Measurements from ENCODE around the gene E2F4.

The E2F4 gene

GRCh38 chr16:67240506-67240905, 48.6 kb downstream of the E2F4 start:
- Histone ChIP-seq H3K36me3 (ENCODE audit: control insufficient read depth in 4 of 4, insufficient read depth in 4 of 4, low read length in 3 of 4) (peaks cover 17 to 55% (median 33%) of the 10 kb centered on the region in 4 experiments), H3K27me3 (replicated peaks in 2 of 5; ENCODE audit: control insufficient read depth in 4 of 5, insufficient read depth in 5 of 5, low read length in 4 of 5) (no peaks in the 10 kb centered on the region), H3K27ac (ENCODE audit: insufficient read depth in 1 of 2, low read depth in 1 of 2, low read length in 2 of 2, poor library complexity in 1 of 2, severe bottlenecking in 2 of 2) (peak overlapping the region in 1 of 2 experiments; percentile 38), H3K4me3 (ENCODE audit: control insufficient read depth in 1 of 7, extremely low read depth in 1 of 7, insufficient read depth in 4 of 7, low read depth in 2 of 7, low read length in 6 of 7) (no peak overlapping the region), H3K9me3 (ENCODE audit: control extremely low read depth in 1 of 5, control insufficient read depth in 4 of 5, insufficient read depth in 2 of 5, low read depth in 1 of 5, low read length in 4 of 5) (no peaks in the 10 kb centered on the region), H3K4me1 (ENCODE audit: control extremely low read depth in 1 of 4, control insufficient read depth in 4 of 4, insufficient read depth in 4 of 4, low read length in 3 of 4) (peaks cover 14 to 49% (median 38%) of the 10 kb centered on the region in 4 experiments)
- 89% methylated on average over 3 of the region's 4 CpGs for WGBS (ENCODE audit: insufficient coverage)
- ChIA-PET POLR2A (no interaction called here), CTCF (interaction anchor here (1.2 to 2.5 kb wide), 3 partner anchors 9 to 20 kb away, joined by 3 to 8 read pairs (median 5); partner anchors contain the start of gene TMEM208)
- no peak for DNase-seq

GRCh38 chr16:67241008-67241900, 49.3 kb downstream of the E2F4 start:
- ChIA-PET CTCF (interaction anchor here (0.6 to 2.5 kb wide), 3 partner anchors 14 to 291 kb away, joined by 3 to 8 read pairs (median 6); partner anchors contain the start of gene TMEM208), POLR2A (interaction anchor here (2.3 kb wide), 1 partner anchor 14 kb away, joined by 6 read pairs; the partner anchor contains the start of gene TMEM208)
- peaks cover 14 to 56% (median 45%) of the 10 kb centered on the region in 4 experiments for H3K4me1 ChIP-seq (ENCODE audit: control extremely low read depth in 1 of 4, control insufficient read depth in 4 of 4, insufficient read depth in 4 of 4, low read length in 3 of 4)
- no peak for DNase-seq
- H3K4me3 ChIP-seq (ENCODE audit: control insufficient read depth in 1 of 7, extremely low read depth in 1 of 7, insufficient read depth in 4 of 7, low read depth in 2 of 7, low read length in 6 of 7), result no peak overlapping the region
- no peaks in the 10 kb centered on the region for H3K9me3 ChIP-seq (ENCODE audit: control extremely low read depth in 1 of 5, control insufficient read depth in 4 of 5, insufficient read depth in 2 of 5, low read depth in 1 of 5, low read length in 4 of 5)
- H3K27ac ChIP-seq (ENCODE audit: insufficient read depth in 1 of 2, low read depth in 1 of 2, low read length in 2 of 2, poor library complexity in 1 of 2, severe bottlenecking in 2 of 2), result peak overlapping the region in 1 of 2 experiments; percentile 72
- H3K27me3 ChIP-seq (replicated peaks in 2 of 5; ENCODE audit: control insufficient read depth in 4 of 5, insufficient read depth in 5 of 5, low read length in 4 of 5), result no peaks in the 10 kb centered on the region
- 100% methylated on average over 2 of the region's 10 CpGs for WGBS (ENCODE audit: insufficient coverage)
- H3K36me3 ChIP-seq (ENCODE audit: control insufficient read depth in 4 of 4, insufficient read depth in 4 of 4, low read length in 3 of 4), result peaks cover 12 to 47% (median 26%) of the 10 kb centered on the region in 4 experiments

- Histone ChIP-seq H3K27me3 (replicated peaks in 2 of 5; ENCODE audit: control insufficient read depth in 4 of 5, insufficient read depth in 5 of 5, low read length in 4 of 5) (no peaks in the 10 kb centered on the region), H3K27ac (ENCODE audit: insufficient read depth in 1 of 2, low read depth in 1 of 2, low read length in 2 of 2, poor library complexity in 1 of 2, severe bottlenecking in 2 of 2) (peak overlapping the region in 1 of 2 experiments; percentile 72), H3K4me1 (ENCODE audit: control extremely low read depth in 1 of 4, control insufficient read depth in 4 of 4, insufficient read depth in 4 of 4, low read length in 3 of 4) (peaks cover 14 to 61% (median 49%) of the 10 kb centered on the region in 4 experiments), H3K4me3 (ENCODE audit: control insufficient read depth in 1 of 7, extremely low read depth in 1 of 7, insufficient read depth in 4 of 7, low read depth in 2 of 7, low read length in 6 of 7) (no peak overlapping the region), H3K9me3 (ENCODE audit: control extremely low read depth in 1 of 5, control insufficient read depth in 4 of 5, insufficient read depth in 2 of 5, low read depth in 1 of 5, low read length in 4 of 5) (no peaks in the 10 kb centered on the region), H3K36me3 (ENCODE audit: control insufficient read depth in 4 of 4, insufficient read depth in 4 of 4, low read length in 3 of 4) (peaks cover 7 to 40% (median 21%) of the 10 kb centered on the region in 4 experiments)
- WGBS (ENCODE audit: insufficient coverage), result 98% methylated on average over 4 of the region's 4 CpGs
- POLR2A ChIA-PET, result interaction anchor here (2.3 kb wide), 1 partner anchor 15 kb away, joined by 6 read pairs; the partner anchor contains the start of gene TMEM208
- CTCF ChIA-PET, result interaction anchor here (1.2 to 1.8 kb wide), 2 partner anchors 15 to 25 kb away, joined by 5 to 6 read pairs; partner anchors contain the start of gene TMEM208
- DNase-seq, result no peak
These were observed 50.3 kb downstream of the E2F4 start for GRCh38 chr16:67242138-67242730.

- DNase-seq, result no peak
- POLR2A ChIA-PET, result interaction anchor here (0.9 to 4.3 kb wide), 3 partner anchors 12 to 213 kb away, joined by 3 to 42 read pairs (median 7); partner anchors contain the start of gene TMEM208
- H3K36me3 ChIP-seq (ENCODE audit: control insufficient read depth in 4 of 4, insufficient read depth in 4 of 4, low read length in 3 of 4), result peaks cover 2 to 27% (median 11%) of the 10 kb centered on the region in 4 experiments
- 89% methylated on average over 3 of the region's 4 CpGs for WGBS (ENCODE audit: insufficient coverage)
- CTCF ChIA-PET, result interaction anchor here (0.8 to 6.1 kb wide), 9 partner anchors 12 to 238 kb away, joined by 3 to 108 read pairs (median 5); partner anchors contain the start of genes ATP6V0D1, E2F4, EXOC3L1 and TMEM208
- H3K27me3 ChIP-seq (replicated peaks in 2 of 5; ENCODE audit: control insufficient read depth in 4 of 5, insufficient read depth in 5 of 5, low read length in 4 of 5), result no peaks in the 10 kb centered on the region
- H3K4me3 ChIP-seq (ENCODE audit: control insufficient read depth in 1 of 7, extremely low read depth in 1 of 7, insufficient read depth in 4 of 7, low read depth in 2 of 7, low read length in 6 of 7), result peak overlapping the region in 2 of 7 experiments; percentile 52 to 87
- no peaks in the 10 kb centered on the region for H3K9me3 ChIP-seq (ENCODE audit: control extremely low read depth in 1 of 5, control insufficient read depth in 4 of 5, insufficient read depth in 2 of 5, low read depth in 1 of 5, low read length in 4 of 5)
- peak overlapping the region; percentile 72 to 93 for H3K27ac ChIP-seq (ENCODE audit: insufficient read depth in 1 of 2, low read depth in 1 of 2, low read length in 2 of 2, poor library complexity in 1 of 2, severe bottlenecking in 2 of 2)
- H3K4me1 ChIP-seq (ENCODE audit: control extremely low read depth in 1 of 4, control insufficient read depth in 4 of 4, insufficient read depth in 4 of 4, low read length in 3 of 4), result peaks cover 18 to 71% (median 60%) of the 10 kb centered on the region in 4 experiments
These were observed 51.5 kb downstream of the E2F4 start for GRCh38 chr16:67243481-67243880.

GRCh38 chr16:67244387-67245185, 52.6 kb downstream of the E2F4 start:
- H3K27ac ChIP-seq (ENCODE audit: insufficient read depth in 1 of 2, low read depth in 1 of 2, low read length in 2 of 2, poor library complexity in 1 of 2, severe bottlenecking in 2 of 2), result peak overlapping the region; percentile 72 to 93
- CTCF ChIA-PET, result interaction anchor here (0.8 to 6.1 kb wide), 12 partner anchors 13 to 237 kb away, joined by 3 to 108 read pairs (median 6); partner anchors contain the start of genes ATP6V0D1, E2F4, EXOC3L1 and FBXL8
- H3K9me3 ChIP-seq (ENCODE audit: control extremely low read depth in 1 of 5, control insufficient read depth in 4 of 5, insufficient read depth in 2 of 5, low read depth in 1 of 5, low read length in 4 of 5), result no peaks in the 10 kb centered on the region
- peak; percentile 90 to 97 (median 95) for DNase-seq
- H3K36me3 ChIP-seq (ENCODE audit: control insufficient read depth in 4 of 4, insufficient read depth in 4 of 4, low read length in 3 of 4), result peaks cover under 1 to 16% (median 5%) of the 10 kb centered on the region in 4 experiments
- peak overlapping the region in 5 of 7 experiments; percentile 26 to 94 (median 87) for H3K4me3 ChIP-seq (ENCODE audit: control insufficient read depth in 1 of 7, extremely low read depth in 1 of 7, insufficient read depth in 4 of 7, low read depth in 2 of 7, low read length in 6 of 7)
- peaks cover 18 to 80% (median 70%) of the 10 kb centered on the region in 4 experiments for H3K4me1 ChIP-seq (ENCODE audit: control extremely low read depth in 1 of 4, control insufficient read depth in 4 of 4, insufficient read depth in 4 of 4, low read length in 3 of 4)
- 4% methylated on average over 4 of the region's 5 CpGs for WGBS (ENCODE audit: insufficient coverage)
- H3K27me3 ChIP-seq (replicated peaks in 2 of 5; ENCODE audit: control insufficient read depth in 4 of 5, insufficient read depth in 5 of 5, low read length in 4 of 5), result peaks cover 0 to 8% (median 3%) of the 10 kb centered on the region in 5 experiments
- POLR2A ChIA-PET, result interaction anchor here (0.5 to 4.3 kb wide), 10 partner anchors 11 to 212 kb away, joined by 3 to 42 read pairs (median 4); partner anchors contain the start of genes PLEKHG4 and TMEM208

- Histone ChIP-seq H3K27ac (ENCODE audit: insufficient read depth in 1 of 2, low read depth in 1 of 2, low read length in 2 of 2, poor library complexity in 1 of 2, severe bottlenecking in 2 of 2) (peak overlapping the region; percentile 72 to 93), H3K36me3 (ENCODE audit: control insufficient read depth in 4 of 4, insufficient read depth in 4 of 4, low read length in 3 of 4) (peaks cover 0 to 11% (median 5%) of the 10 kb centered on the region in 4 experiments), H3K27me3 (replicated peaks in 2 of 5; ENCODE audit: control insufficient read depth in 4 of 5, insufficient read depth in 5 of 5, low read length in 4 of 5) (peaks cover 0 to 14% (median 7%) of the 10 kb centered on the region in 5 experiments), H3K4me1 (ENCODE audit: control extremely low read depth in 1 of 4, control insufficient read depth in 4 of 4, insufficient read depth in 4 of 4, low read length in 3 of 4) (peaks cover 18 to 80% (median 70%) of the 10 kb centered on the region in 4 experiments), H3K4me3 (ENCODE audit: control insufficient read depth in 1 of 7, extremely low read depth in 1 of 7, insufficient read depth in 4 of 7, low read depth in 2 of 7, low read length in 6 of 7) (peak overlapping the region in 5 of 7 experiments; percentile 17 to 94 (median 91)), H3K9me3 (ENCODE audit: control extremely low read depth in 1 of 5, control insufficient read depth in 4 of 5, insufficient read depth in 2 of 5, low read depth in 1 of 5, low read length in 4 of 5) (no peaks in the 10 kb centered on the region)
- ChIA-PET CTCF (interaction anchor here (1.0 to 6.1 kb wide), 8 partner anchors 14 to 86 kb away, joined by 3 to 108 read pairs (median 8); partner anchors contain the start of genes E2F4, FBXL8, TMEM208 and TRADD), POLR2A (interaction anchor here (0.5 to 4.3 kb wide), 6 partner anchors 12 to 128 kb away, joined by 3 to 42 read pairs (median 6); partner anchors contain the start of gene TMEM208)
- WGBS (ENCODE audit: insufficient coverage), result 48% methylated on average over 3 of the region's 4 CpGs
- DNase-seq, result no peak
These were observed 53.2 kb downstream of the E2F4 start for GRCh38 chr16:67245186-67245585.
